Stromal cell of bone marrow (primary cell): ENCODE data around the gene PAK1.
A peak's percentile ranks its signal among the peaks of the same experiment; 100 is the strongest.
"Not testable (repeated sequence)": the region's sequence is repeated elsewhere in the genome, so short reads cannot be mapped to it uniquely, and the experiment has no call there.

Source experiments
- DNase-seq: peaks from one replicate; pipeline ENCODE4 v3.0.0-alpha.2; 2012; ENCODE audit warnings: low read depth

The PAK1 gene

DNA sequence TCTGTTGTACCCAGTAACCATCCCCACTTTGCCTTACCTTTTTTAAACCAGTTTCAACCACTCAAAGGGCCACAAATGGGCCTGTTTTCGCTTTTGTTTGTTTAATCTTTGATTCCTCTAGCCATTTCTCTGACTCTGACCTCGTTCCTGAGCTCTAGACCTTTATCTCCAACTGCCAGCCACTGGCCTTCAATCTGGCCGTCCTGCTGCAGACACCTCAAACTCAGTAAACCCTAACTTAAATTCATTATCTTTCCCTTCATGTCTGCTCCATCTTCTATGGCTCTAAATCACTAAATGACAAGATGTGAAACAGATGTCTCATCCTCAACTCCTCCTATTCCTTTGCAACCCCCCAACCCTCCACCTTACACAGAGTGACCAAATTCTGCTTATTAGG is 171.1 kb downstream of the PAK1 start:
- DNase-seq: no peak

- no peak for DNase-seq
Measured at GRCh38 chr11:77301510-77301909, 172.4 kb downstream of the PAK1 start, which contains the start of gene GDPD4. Gene GDPD4 (minus strand): TSS chr11:77301686. CDS start chr11:77285137, 16,549 bp downstream.

DNA sequence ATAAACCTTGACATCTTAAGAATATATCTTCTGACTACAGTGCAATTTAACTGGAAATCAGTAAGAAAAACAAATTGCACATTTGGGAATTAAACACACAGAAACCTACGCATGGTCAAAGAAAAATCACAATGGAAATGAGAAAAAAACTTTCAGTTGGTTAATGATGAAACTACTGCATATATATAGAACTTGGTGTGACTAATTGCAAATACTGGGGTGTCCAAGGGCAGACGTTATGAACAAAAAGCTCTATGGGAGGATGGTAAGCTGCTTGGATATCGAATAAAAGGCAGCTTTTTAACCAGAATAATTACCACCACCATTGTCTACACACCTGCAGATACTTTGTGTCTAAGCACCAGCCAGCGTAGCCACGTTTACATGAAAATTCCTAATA is 173.2 kb downstream of the PAK1 start:
- DNase-seq: no peak

- DNase-seq: not testable (repeated sequence)
Measured at GRCh38 chr11:77300028-77300427, 173.9 kb downstream of the PAK1 start.

DNA sequence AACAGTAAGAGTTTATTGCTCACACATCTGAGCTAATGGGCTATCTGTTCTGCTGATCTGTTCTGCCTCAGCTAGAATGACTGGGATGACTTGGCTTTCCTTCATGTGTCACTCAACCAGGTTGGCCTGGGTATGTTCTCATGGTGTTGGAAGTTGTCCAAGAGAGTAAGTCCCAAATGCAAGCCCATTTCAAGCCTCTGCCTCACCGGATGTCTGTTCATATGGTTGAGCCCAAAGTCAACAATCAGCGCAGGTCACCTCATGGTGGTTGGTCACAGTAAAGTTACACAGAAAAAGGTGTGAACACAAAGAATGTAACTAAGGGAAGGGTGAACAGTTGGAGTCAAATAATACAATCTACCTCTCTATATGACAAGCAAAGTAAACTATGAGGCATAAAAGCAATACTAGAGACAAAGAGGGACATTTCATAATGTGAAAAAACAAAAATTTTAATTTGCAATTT is 174.3 kb downstream of the PAK1 start:
- DNase-seq: no peak

DNA sequence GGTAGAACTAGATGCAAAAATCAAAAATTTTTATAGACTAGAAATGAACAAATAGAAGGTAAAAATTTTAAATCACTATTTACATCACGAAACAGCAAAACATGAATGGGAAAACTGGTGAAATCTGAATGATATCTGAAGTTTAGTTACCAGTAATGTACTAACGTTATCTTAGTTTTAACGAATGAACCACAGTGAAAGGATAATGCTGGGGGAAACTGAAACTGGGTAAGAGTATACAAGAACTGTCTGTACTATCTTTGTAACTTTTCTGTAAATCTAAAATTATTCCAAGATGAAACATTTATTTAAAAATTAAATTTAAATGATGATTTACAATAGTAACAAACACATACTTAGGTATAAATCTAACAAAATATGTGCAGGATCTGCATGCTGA is 179.9 kb downstream of the PAK1 start:
- DNase-seq: no peak

GRCh38 chr11:77289737-77290136 is 184.2 kb downstream of the PAK1 start:
- DNase-seq: no peak

- peak; percentile 80 for DNase-seq
Measured at GRCh38 chr11:77287615-77288273, 186.2 kb downstream of the PAK1 start.

GRCh38 chr11:77287136-77287535 is 186.8 kb downstream of the PAK1 start:
- no peak for DNase-seq

DNA sequence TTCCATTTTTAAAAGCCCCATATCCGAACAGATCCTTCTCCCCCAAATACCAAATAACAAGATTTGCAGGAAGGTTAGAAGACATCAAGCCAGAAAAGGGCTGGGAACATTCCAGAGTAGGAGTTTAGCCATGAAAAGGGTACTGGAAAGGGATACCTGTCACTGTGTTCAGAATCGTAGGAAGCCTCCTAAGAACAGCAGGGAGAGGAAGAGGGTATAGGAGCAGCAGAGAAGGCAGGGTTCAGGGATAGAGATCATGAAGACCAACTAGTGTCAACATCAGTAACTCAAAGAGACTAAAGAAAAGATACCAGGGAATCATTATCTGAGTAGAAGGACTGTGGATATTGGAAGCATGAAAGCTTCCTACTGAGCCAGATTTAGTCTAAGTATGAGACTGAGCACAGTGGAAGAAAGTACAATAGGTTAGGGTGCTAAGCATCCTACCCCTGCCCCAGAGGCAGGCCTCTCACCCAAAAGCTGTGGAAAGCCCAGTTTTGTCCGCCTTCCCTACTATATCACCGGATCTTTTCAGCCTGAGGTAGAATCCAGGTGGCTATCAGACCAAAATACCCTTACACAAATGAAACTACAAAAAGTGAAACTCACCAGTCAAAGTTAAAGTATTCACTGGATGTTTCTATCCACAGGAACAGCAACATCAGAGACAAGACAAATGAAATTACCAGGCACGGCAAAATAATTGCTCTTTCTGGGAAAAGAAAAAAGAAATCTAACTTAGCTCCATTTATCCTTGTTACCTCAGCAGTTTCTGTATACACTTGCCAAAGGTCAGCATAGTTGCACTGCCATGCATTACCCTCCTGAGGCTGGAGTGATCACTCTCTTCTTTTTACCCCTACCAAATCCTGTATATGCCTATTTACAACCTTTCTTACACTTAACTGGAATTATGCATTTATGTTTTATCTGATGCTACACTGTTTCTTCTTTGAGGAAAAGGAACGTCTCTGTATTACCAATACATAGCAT is 189.1 kb downstream of the PAK1 start:
- DNase-seq: no peak

- DNase-seq: no peak
Measured at GRCh38 chr11:77283101-77283500, 190.8 kb downstream of the PAK1 start.

DNA sequence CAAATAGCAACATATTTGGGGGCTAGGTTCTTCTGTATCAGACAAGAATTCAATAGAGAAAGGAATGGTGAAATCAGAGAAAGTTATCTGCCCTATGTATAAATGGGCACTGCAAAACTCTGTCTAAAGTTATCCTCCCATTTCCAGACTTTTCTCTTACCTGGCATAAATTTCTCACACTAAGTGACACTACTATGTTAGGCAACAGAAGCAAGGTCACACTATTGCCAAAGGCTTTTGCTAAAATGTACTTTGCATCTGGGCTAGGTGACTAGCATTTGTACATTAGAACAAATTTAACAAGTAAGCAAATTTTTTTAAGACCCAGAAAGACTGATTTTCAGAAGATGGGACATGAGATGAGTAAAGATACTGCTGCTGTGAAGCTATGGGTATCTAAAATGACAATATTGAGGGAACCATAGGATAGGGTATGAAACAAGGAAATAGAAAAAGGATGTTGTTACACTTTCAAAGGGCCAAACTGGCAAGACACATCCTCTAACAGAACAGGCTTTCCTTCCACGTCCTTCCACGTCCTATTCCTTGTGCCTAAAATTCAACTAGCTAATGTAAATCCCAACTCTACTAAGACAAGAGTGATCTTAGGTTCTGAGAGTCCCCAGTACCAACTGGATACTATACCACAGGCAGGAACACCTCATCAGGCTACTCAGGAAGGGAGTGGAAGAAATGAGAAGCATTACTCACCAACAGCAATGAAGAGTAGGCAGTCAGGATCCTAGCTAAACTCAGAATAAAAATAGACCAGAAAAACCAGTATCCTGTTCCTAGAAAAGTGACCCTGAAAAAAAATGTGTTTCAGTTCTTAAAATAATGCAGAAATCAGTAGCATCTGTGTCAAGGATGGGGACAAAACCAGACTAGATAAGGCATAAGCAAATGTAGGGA is 195.0 kb downstream of the PAK1 start:
- peak; percentile 54 for DNase-seq

- no peak for DNase-seq
Measured at GRCh38 chr11:77276271-77276670, 197.6 kb downstream of the PAK1 start.
